A673 (cell line): ENCODE data around the gene MAGEA1.

Source experiments
- EZH2 ChIP-seq: fragments of 200-600 bp; sonication (generic); IDR thresholded peaks from 2 replicates; pipeline ENCODE4 v1.6.1; 2017; ENCODE audit warnings: borderline replicate concordance, low read depth, mild to moderate bottlenecking, mixed read lengths, antibody characterized with exemption, low read length; ENCODE audit not compliant: poor library complexity, severe bottlenecking
- TF ChIP-seq, protein P1 (sequence below): fragments of 300-800, 200-600 bp; sonication (generic); conservative IDR thresholded peaks from 2 replicates; pipeline ENCODE4 v1.5.1; 2017; ENCODE audit warnings: low read depth, mild to moderate bottlenecking, antibody characterized with exemption, low read length, moderate library complexity, mixed read lengths

DNA sequence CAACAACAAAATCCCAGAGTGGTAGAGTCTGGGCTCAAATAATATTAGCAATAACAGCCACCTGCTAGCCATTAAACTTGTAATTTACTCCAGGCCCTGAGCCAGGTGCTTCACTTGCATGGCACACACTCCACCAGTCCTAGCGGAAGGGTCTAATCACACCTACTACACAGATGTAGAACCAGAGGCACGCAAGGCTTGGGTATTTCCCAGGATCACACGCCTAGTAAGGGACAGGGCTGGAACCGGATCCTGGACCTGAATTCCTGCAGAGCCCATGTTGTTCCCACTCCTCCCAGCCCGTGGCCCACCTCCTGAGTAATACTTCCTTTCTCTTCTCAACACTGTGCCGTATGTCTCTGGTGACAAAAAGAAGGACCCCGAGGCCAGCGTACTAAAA, 5.7 kb downstream of the MAGEA1 start:
- TF ChIP-seq, protein P1, sequence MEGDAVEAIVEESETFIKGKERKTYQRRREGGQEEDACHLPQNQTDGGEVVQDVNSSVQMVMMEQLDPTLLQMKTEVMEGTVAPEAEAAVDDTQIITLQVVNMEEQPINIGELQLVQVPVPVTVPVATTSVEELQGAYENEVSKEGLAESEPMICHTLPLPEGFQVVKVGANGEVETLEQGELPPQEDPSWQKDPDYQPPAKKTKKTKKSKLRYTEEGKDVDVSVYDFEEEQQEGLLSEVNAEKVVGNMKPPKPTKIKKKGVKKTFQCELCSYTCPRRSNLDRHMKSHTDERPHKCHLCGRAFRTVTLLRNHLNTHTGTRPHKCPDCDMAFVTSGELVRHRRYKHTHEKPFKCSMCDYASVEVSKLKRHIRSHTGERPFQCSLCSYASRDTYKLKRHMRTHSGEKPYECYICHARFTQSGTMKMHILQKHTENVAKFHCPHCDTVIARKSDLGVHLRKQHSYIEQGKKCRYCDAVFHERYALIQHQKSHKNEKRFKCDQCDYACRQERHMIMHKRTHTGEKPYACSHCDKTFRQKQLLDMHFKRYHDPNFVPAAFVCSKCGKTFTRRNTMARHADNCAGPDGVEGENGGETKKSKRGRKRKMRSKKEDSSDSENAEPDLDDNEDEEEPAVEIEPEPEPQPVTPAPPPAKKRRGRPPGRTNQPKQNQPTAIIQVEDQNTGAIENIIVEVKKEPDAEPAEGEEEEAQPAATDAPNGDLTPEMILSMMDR = no peak
- TF ChIP-seq EZH2 = no peak
